ENCODE results near the gene CD300LD.

CD300LD gene

GRCh38 chr17:74599023-74599399 is 6.9 kb upstream of the CD300LD start:
- peaks cover 0 to 13% of the 10 kb centered on the region in 2 donors for H3K27me3 ChIP-seq (ENCODE audit: control insufficient read depth in 1 of 2, insufficient read depth in 2 of 2, low read length in 2 of 2)
- no peak overlapping the region for H3K9ac ChIP-seq (ENCODE audit: low read depth in 1 of 2, low read length in 2 of 2)
- no peaks in the 10 kb centered on the region for H3K36me3 ChIP-seq (ENCODE audit: control insufficient read depth in 1 of 2, insufficient read depth in 2 of 2, low read length in 2 of 2)
- H3K4me1 ChIP-seq (ENCODE audit: control insufficient read depth in 1 of 2, insufficient read depth in 2 of 2, low read length in 2 of 2), result no peaks in the 10 kb centered on the region
- no peak overlapping the region for H3K27ac ChIP-seq (ENCODE audit: low read depth, low read length)
- H3K9me3 ChIP-seq (ENCODE audit: control insufficient read depth in 1 of 2, low read length in 2 of 2), result no peaks in the 10 kb centered on the region
- H3K4me3 ChIP-seq (ENCODE audit: low read depth in 1 of 2, low read length in 2 of 2), result no peak overlapping the region

- Histone ChIP-seq H3K4me1 (ENCODE audit: control insufficient read depth in 1 of 2, insufficient read depth in 2 of 2, low read length in 2 of 2) (no peaks in the 10 kb centered on the region), H3K27ac (ENCODE audit: low read depth, low read length) (no peak overlapping the region), H3K9ac (ENCODE audit: low read depth in 1 of 2, low read length in 2 of 2) (no peak overlapping the region), H3K9me3 (ENCODE audit: control insufficient read depth in 1 of 2, low read length in 2 of 2) (no peaks in the 10 kb centered on the region), H3K4me3 (ENCODE audit: low read depth in 1 of 2, low read length in 2 of 2) (no peak overlapping the region), H3K36me3 (ENCODE audit: control insufficient read depth in 1 of 2, insufficient read depth in 2 of 2, low read length in 2 of 2) (no peaks in the 10 kb centered on the region), H3K27me3 (ENCODE audit: control insufficient read depth in 1 of 2, insufficient read depth in 2 of 2, low read length in 2 of 2) (peaks cover 0 to 12% of the 10 kb centered on the region in 2 donors)
Measured at GRCh38 chr17:74598346-74599022, 6.4 kb upstream of the CD300LD start.

GRCh38 chr17:74597069-74597790 is 5.1 kb upstream of the CD300LD start:
- Histone ChIP-seq H3K4me1 (ENCODE audit: control insufficient read depth in 1 of 2, insufficient read depth in 2 of 2, low read length in 2 of 2) (no peaks in the 10 kb centered on the region), H3K36me3 (ENCODE audit: control insufficient read depth in 1 of 2, insufficient read depth in 2 of 2, low read length in 2 of 2) (no peaks in the 10 kb centered on the region), H3K4me3 (ENCODE audit: low read depth in 1 of 2, low read length in 2 of 2) (no peak overlapping the region), H3K9me3 (ENCODE audit: control insufficient read depth in 1 of 2, low read length in 2 of 2) (no peaks in the 10 kb centered on the region), H3K27me3 (ENCODE audit: control insufficient read depth in 1 of 2, insufficient read depth in 2 of 2, low read length in 2 of 2) (peaks cover 0 to 3% of the 10 kb centered on the region in 2 donors), H3K27ac (ENCODE audit: low read depth, low read length) (no peak overlapping the region), H3K9ac (ENCODE audit: low read depth in 1 of 2, low read length in 2 of 2) (no peak overlapping the region)

- Histone ChIP-seq H3K9me3 (ENCODE audit: control insufficient read depth in 1 of 2, low read length in 2 of 2) (no peaks in the 10 kb centered on the region), H3K27me3 (ENCODE audit: control insufficient read depth in 1 of 2, insufficient read depth in 2 of 2, low read length in 2 of 2) (peaks cover 0 to 3% of the 10 kb centered on the region in 2 donors), H3K4me3 (ENCODE audit: low read depth in 1 of 2, low read length in 2 of 2) (no peak overlapping the region), H3K9ac (ENCODE audit: low read depth in 1 of 2, low read length in 2 of 2) (no peak overlapping the region), H3K27ac (ENCODE audit: low read depth, low read length) (no peak overlapping the region), H3K36me3 (ENCODE audit: control insufficient read depth in 1 of 2, insufficient read depth in 2 of 2, low read length in 2 of 2) (no peaks in the 10 kb centered on the region), H3K4me1 (ENCODE audit: control insufficient read depth in 1 of 2, insufficient read depth in 2 of 2, low read length in 2 of 2) (no peaks in the 10 kb centered on the region)
Measured at GRCh38 chr17:74595037-74595750, 3.1 kb upstream of the CD300LD start.

- no peak overlapping the region for H3K27ac ChIP-seq (ENCODE audit: low read depth, low read length)
- no peaks in the 10 kb centered on the region for H3K4me1 ChIP-seq (ENCODE audit: control insufficient read depth in 1 of 2, insufficient read depth in 2 of 2, low read length in 2 of 2)
- no peaks in the 10 kb centered on the region for H3K36me3 ChIP-seq (ENCODE audit: control insufficient read depth in 1 of 2, insufficient read depth in 2 of 2, low read length in 2 of 2)
- H3K9ac ChIP-seq (ENCODE audit: low read depth in 1 of 2, low read length in 2 of 2), result no peak overlapping the region
- H3K9me3 ChIP-seq (ENCODE audit: control insufficient read depth in 1 of 2, low read length in 2 of 2), result no peaks in the 10 kb centered on the region
- no peak overlapping the region for H3K4me3 ChIP-seq (ENCODE audit: low read depth in 1 of 2, low read length in 2 of 2)
- no peaks in the 10 kb centered on the region for H3K27me3 ChIP-seq (ENCODE audit: control insufficient read depth in 1 of 2, insufficient read depth in 2 of 2, low read length in 2 of 2)
Measured at GRCh38 chr17:74591503-74591902, 580 bp downstream of the CD300LD start.

GRCh38 chr17:74585711-74586110 is 6.4 kb downstream of the CD300LD start:
- H3K4me3 ChIP-seq (ENCODE audit: low read depth in 1 of 2, low read length in 2 of 2), result no peak overlapping the region
- no peaks in the 10 kb centered on the region for H3K36me3 ChIP-seq (ENCODE audit: control insufficient read depth in 1 of 2, insufficient read depth in 2 of 2, low read length in 2 of 2)
- H3K27me3 ChIP-seq (ENCODE audit: control insufficient read depth in 1 of 2, insufficient read depth in 2 of 2, low read length in 2 of 2), result no peaks in the 10 kb centered on the region
- H3K9ac ChIP-seq (ENCODE audit: low read depth in 1 of 2, low read length in 2 of 2), result no peak overlapping the region
- no peaks in the 10 kb centered on the region for H3K4me1 ChIP-seq (ENCODE audit: control insufficient read depth in 1 of 2, insufficient read depth in 2 of 2, low read length in 2 of 2)
- H3K27ac ChIP-seq (ENCODE audit: low read depth, low read length), result no peak overlapping the region
- no peaks in the 10 kb centered on the region for H3K9me3 ChIP-seq (ENCODE audit: control insufficient read depth in 1 of 2, low read length in 2 of 2)

GRCh38 chr17:74584292-74585060 is 7.6 kb downstream of the CD300LD start:
- no peaks in the 10 kb centered on the region for H3K9me3 ChIP-seq (ENCODE audit: control insufficient read depth in 1 of 2, low read length in 2 of 2)
- H3K4me3 ChIP-seq (ENCODE audit: low read depth in 1 of 2, low read length in 2 of 2), result peak overlapping the region in 1 of 2 donors; percentile 32
- H3K36me3 ChIP-seq (ENCODE audit: control insufficient read depth in 1 of 2, insufficient read depth in 2 of 2, low read length in 2 of 2), result no peaks in the 10 kb centered on the region
- H3K27me3 ChIP-seq (ENCODE audit: control insufficient read depth in 1 of 2, insufficient read depth in 2 of 2, low read length in 2 of 2), result no peaks in the 10 kb centered on the region
- peak overlapping the region in 1 of 2 donors; percentile 15 for H3K9ac ChIP-seq (ENCODE audit: low read depth in 1 of 2, low read length in 2 of 2)
- no peak overlapping the region for H3K27ac ChIP-seq (ENCODE audit: low read depth, low read length)
- H3K4me1 ChIP-seq (ENCODE audit: control insufficient read depth in 1 of 2, insufficient read depth in 2 of 2, low read length in 2 of 2), result peaks cover 0 to 5% of the 10 kb centered on the region in 2 donors

- Histone ChIP-seq H3K4me1 (ENCODE audit: control insufficient read depth in 1 of 2, insufficient read depth in 2 of 2, low read length in 2 of 2) (peaks cover 0 to 5% of the 10 kb centered on the region in 2 donors), H3K4me3 (ENCODE audit: low read depth in 1 of 2, low read length in 2 of 2) (no peak overlapping the region), H3K27me3 (ENCODE audit: control insufficient read depth in 1 of 2, insufficient read depth in 2 of 2, low read length in 2 of 2) (no peaks in the 10 kb centered on the region), H3K9ac (ENCODE audit: low read depth in 1 of 2, low read length in 2 of 2) (no peak overlapping the region), H3K36me3 (ENCODE audit: control insufficient read depth in 1 of 2, insufficient read depth in 2 of 2, low read length in 2 of 2) (no peaks in the 10 kb centered on the region), H3K27ac (ENCODE audit: low read depth, low read length) (no peak overlapping the region), H3K9me3 (ENCODE audit: control insufficient read depth in 1 of 2, low read length in 2 of 2) (no peaks in the 10 kb centered on the region)
Measured at GRCh38 chr17:74582633-74583032, 9.4 kb downstream of the CD300LD start.

- Histone ChIP-seq H3K9ac (ENCODE audit: low read depth in 1 of 2, low read length in 2 of 2) (no peak overlapping the region), H3K27ac (ENCODE audit: low read depth, low read length) (no peak overlapping the region), H3K27me3 (ENCODE audit: control insufficient read depth in 1 of 2, insufficient read depth in 2 of 2, low read length in 2 of 2) (no peaks in the 10 kb centered on the region), H3K36me3 (ENCODE audit: control insufficient read depth in 1 of 2, insufficient read depth in 2 of 2, low read length in 2 of 2) (no peaks in the 10 kb centered on the region), H3K9me3 (ENCODE audit: control insufficient read depth in 1 of 2, low read length in 2 of 2) (no peaks in the 10 kb centered on the region), H3K4me3 (ENCODE audit: low read depth in 1 of 2, low read length in 2 of 2) (no peak overlapping the region), H3K4me1 (ENCODE audit: control insufficient read depth in 1 of 2, insufficient read depth in 2 of 2, low read length in 2 of 2) (peaks cover 0 to 5% of the 10 kb centered on the region in 2 donors)
Measured at GRCh38 chr17:74579900-74580299, 12.2 kb downstream of the CD300LD start.

Measured in duodenal mucosa (tissue), 2 donors.